Measurements from ENCODE around the gene CCDC112. TPM values are rescaled to one million over a fixed set of nuclear protein-coding genes. Genes with fewer than 3 reads are reported as not detected.
"Not testable (repeated sequence)": the region's sequence is repeated elsewhere in the genome, so short reads cannot be mapped to it uniquely, and the experiment has no call there.

Gene CCDC112
- total RNA-seq, 1 experiment from 2014 or later, result 4.3 TPM

DNA sequence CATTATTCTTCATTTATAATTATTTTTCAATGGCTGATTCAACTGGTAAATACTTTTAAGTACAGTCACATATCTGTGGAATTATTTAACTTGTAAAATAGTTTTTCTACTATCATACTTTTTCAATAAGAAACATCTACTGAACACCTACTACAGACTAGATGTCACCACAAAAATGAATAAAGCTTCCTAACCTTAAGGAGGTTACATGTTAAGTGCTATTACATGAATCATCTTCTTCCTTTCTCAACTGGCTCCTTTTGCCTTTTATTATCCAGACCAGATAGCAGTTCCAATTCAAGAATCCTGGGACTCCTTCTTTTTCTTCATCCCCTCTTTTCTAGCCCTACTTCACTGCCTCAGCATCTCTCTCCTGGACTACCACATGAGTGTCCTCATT lies 38.5 kb downstream of the CCDC112 start:
- CTCF ChIA-PET, result no interaction called here
- intact Hi-C loops (cut with micrococcal nuclease; ENCODE audit: unreplicated experiment), result no loop called here

GRCh38 chr5:115249379-115249778 lies 47.1 kb downstream of the CCDC112 start:
- H3K9me2 ChIP-seq (ENCODE audit: insufficient read depth); H3K4me1 ChIP-seq (replicated peaks; ENCODE audit: insufficient read depth); POLR2A ChIA-PET (ENCODE audit: unreplicated experiment); H3K27me3 ChIP-seq (ENCODE audit: insufficient read depth, low read depth); H3K27ac ChIP-seq; H3F3A ChIP-seq (ENCODE audit: insufficient read depth, low read depth); H2AFZ ChIP-seq; intact Hi-C loops (cut with micrococcal nuclease; ENCODE audit: unreplicated experiment); BruUV-seq (replicated peaks); CTCF ChIA-PET; DNase-seq; H3K4me2 ChIP-seq; H3K4me3 ChIP-seq: not testable (repeated sequence)
- peaks cover 12% of the 10 kb centered on the region; the same call in 1 of the 2 replicates for H3K36me3 ChIP-seq (ENCODE audit: low read depth)
- H3K9me3 ChIP-seq (ENCODE audit: insufficient read depth, low read depth), result peaks cover 20% of the 10 kb centered on the region
- H4K20me1 ChIP-seq (ENCODE audit: insufficient read depth), result peaks cover 15% of the 10 kb centered on the region
- peaks cover 32% of the 10 kb centered on the region for H3K79me2 ChIP-seq (ENCODE audit: low read depth)

More for the DNA sequence above, 38.5 kb downstream of the CCDC112 start:
- Histone ChIP-seq H3K27me3 (ENCODE audit: insufficient read depth, low read depth) (no peaks in the 10 kb centered on the region), H3K36me3 (ENCODE audit: low read depth) (no peaks in the 10 kb centered on the region), H3K27ac (no peak overlapping the region), H3K4me1 (replicated peaks; ENCODE audit: insufficient read depth) (peaks cover 15% of the 10 kb centered on the region), H3K9me2 (ENCODE audit: insufficient read depth) (no peaks in the 10 kb centered on the region), H3K9me3 (ENCODE audit: insufficient read depth, low read depth) (peaks cover 1% of the 10 kb centered on the region; the same call in 1 of the 2 replicates), H3K4me2 (no peak overlapping the region), H3F3A (ENCODE audit: insufficient read depth, low read depth) (no peaks in the 10 kb centered on the region), H3K4me3 (no peak overlapping the region), H2AFZ (no peak overlapping the region), H4K20me1 (ENCODE audit: insufficient read depth) (peaks cover 13% of the 10 kb centered on the region), H3K79me2 (ENCODE audit: low read depth) (peaks cover 85% of the 10 kb centered on the region)
- BruUV-seq (replicated peaks), result no TSS peak
- TF ChIP-seq EZH2 (IDR thresholded peaks at IDR 0.05; ENCODE audit: low read depth), result no peak
- TF ChIP-seq, protein P1, sequence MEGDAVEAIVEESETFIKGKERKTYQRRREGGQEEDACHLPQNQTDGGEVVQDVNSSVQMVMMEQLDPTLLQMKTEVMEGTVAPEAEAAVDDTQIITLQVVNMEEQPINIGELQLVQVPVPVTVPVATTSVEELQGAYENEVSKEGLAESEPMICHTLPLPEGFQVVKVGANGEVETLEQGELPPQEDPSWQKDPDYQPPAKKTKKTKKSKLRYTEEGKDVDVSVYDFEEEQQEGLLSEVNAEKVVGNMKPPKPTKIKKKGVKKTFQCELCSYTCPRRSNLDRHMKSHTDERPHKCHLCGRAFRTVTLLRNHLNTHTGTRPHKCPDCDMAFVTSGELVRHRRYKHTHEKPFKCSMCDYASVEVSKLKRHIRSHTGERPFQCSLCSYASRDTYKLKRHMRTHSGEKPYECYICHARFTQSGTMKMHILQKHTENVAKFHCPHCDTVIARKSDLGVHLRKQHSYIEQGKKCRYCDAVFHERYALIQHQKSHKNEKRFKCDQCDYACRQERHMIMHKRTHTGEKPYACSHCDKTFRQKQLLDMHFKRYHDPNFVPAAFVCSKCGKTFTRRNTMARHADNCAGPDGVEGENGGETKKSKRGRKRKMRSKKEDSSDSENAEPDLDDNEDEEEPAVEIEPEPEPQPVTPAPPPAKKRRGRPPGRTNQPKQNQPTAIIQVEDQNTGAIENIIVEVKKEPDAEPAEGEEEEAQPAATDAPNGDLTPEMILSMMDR (conservative IDR thresholded peaks at IDR 0.05), result no peak
- DNase-seq, result no peak
- POLR2A ChIA-PET (ENCODE audit: unreplicated experiment), result interaction anchor here (0.6 kb wide), 1 partner anchor 38 kb away, joined by 3 read pairs; the partner anchor contains the start of gene CCDC112

DNA sequence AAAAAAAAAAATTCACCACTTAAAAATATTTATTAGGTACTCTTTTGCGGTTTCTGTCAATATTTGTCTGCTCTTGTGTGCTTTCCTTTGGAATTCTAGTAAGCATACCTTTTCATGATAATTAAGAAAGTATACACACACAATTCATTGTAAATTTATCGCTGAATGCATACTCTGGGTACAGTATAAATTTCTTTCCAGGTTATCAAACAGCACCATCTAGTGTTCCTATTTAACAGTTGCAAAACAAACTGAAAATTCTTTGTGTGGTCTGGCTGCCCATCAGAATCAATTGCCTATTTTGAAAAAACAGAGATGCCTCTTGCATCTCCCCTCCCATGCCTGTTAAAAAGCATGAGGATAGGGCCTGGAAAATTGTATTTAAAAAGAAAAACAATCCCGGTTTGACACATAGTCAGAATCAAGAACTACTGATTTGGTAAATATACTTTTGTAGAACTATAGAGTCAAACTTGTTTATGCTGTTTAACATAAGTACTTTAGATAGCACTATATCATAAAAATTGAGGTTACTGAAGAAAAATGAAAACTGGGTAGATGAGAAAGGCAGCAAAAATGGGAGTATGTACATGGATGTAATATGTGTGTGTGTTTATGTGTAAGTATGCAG lies 50.0 kb downstream of the CCDC112 start:
- CTCF ChIA-PET, result no interaction called here
- Histone ChIP-seq H3K4me2 (no peak overlapping the region), H2AFZ (no peak overlapping the region), H4K20me1 (ENCODE audit: insufficient read depth) (peaks cover 15% of the 10 kb centered on the region), H3K36me3 (ENCODE audit: low read depth) (peaks cover 12% of the 10 kb centered on the region; the same call in 1 of the 2 replicates), H3K4me1 (replicated peaks; ENCODE audit: insufficient read depth) (no peaks in the 10 kb centered on the region), H3K9me2 (ENCODE audit: insufficient read depth) (no peaks in the 10 kb centered on the region), H3K9me3 (ENCODE audit: insufficient read depth, low read depth) (peaks cover 12% of the 10 kb centered on the region), H3K79me2 (ENCODE audit: low read depth) (peaks cover 11% of the 10 kb centered on the region; the same call in 1 of the 2 replicates), H3K4me3 (no peak overlapping the region), H3F3A (ENCODE audit: insufficient read depth, low read depth) (peaks cover 6% of the 10 kb centered on the region; the same call in 1 of the 2 replicates), H3K27me3 (ENCODE audit: insufficient read depth, low read depth) (no peaks in the 10 kb centered on the region), H3K27ac (no peak overlapping the region)
- POLR2A ChIA-PET (ENCODE audit: unreplicated experiment), result interaction anchor here (0.6 kb wide), 1 partner anchor 1726 kb away, joined by 4 read pairs; no protein-coding TSS in a partner anchor
- no TSS peak for BruUV-seq (replicated peaks)
- intact Hi-C loops (cut with micrococcal nuclease; ENCODE audit: unreplicated experiment), result loop anchor here (1.0 kb wide), 1 partner anchor 148 kb away; no protein-coding TSS in a partner anchor
- DNase-seq, result no peak
- TF ChIP-seq EZH2 (IDR thresholded peaks at IDR 0.05; ENCODE audit: low read depth), result no peak
- TF ChIP-seq, protein P1 (conservative IDR thresholded peaks at IDR 0.05), result peak; percentile 83

Data from PC-9 (cell line).